Mammary epithelial cell (primary cell): ENCODE data around the gene TMCC1.

ENCODE experiments used
- EZH2 ChIP-seq: IDR thresholded peaks from 2 replicates; pipeline ENCODE4 v1.6.1; 2012; ENCODE audit warnings: low read length, inconsistent platforms, borderline replicate concordance
- TF ChIP-seq, protein P1 (sequence below), 2 donors: IDR thresholded peaks in 1 of 2; conservative IDR thresholded peaks in 1 of 2; 2 replicates each; pipeline ENCODE4 v1.5.1; 2011 to 2012; ENCODE audit warnings: inconsistent platforms in 2 of 2, low read length in 2 of 2, mild to moderate bottlenecking in 2 of 2, control low read depth in 1 of 2, low read depth in 1 of 2; ENCODE audit not compliant: insufficient read depth in 1 of 2; ENCODE audit errors: extremely low read depth in 1 of 2

DNA sequence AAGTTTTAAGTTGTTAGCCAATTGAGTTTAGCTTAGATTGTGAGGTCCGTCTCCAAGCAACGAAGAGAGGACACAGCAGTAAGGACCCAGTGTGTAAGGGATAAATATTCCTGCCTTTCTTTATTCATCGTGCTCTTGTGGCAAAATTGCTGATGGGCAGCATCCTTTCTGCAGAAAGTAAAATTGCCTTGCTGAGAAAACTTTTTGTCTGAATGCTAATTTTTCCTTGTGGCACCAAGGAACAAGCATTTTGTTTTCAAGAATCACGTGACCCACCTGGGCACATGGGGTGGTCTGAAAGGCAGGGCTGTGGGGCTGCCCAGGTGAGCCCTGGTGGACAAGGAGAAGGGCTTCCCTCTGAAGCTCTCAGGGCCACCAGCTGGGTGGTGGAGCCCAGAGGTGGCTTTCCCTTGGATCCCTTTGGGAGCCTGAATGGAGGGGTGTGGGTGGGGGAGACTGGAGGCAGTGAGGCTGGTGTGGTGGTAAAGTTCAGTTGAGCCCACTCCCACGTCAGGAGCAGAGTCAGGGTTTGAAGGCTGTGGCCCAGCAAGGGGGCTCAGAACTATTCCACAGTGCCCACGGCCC lies 24.0 kb upstream of the TMCC1 start:
- TF ChIP-seq EZH2, result no peak
- TF ChIP-seq, protein P1, sequence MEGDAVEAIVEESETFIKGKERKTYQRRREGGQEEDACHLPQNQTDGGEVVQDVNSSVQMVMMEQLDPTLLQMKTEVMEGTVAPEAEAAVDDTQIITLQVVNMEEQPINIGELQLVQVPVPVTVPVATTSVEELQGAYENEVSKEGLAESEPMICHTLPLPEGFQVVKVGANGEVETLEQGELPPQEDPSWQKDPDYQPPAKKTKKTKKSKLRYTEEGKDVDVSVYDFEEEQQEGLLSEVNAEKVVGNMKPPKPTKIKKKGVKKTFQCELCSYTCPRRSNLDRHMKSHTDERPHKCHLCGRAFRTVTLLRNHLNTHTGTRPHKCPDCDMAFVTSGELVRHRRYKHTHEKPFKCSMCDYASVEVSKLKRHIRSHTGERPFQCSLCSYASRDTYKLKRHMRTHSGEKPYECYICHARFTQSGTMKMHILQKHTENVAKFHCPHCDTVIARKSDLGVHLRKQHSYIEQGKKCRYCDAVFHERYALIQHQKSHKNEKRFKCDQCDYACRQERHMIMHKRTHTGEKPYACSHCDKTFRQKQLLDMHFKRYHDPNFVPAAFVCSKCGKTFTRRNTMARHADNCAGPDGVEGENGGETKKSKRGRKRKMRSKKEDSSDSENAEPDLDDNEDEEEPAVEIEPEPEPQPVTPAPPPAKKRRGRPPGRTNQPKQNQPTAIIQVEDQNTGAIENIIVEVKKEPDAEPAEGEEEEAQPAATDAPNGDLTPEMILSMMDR (conservative IDR thresholded peaks at IDR 0.05 in 1 of 2, IDR thresholded peaks at IDR 0.05 in 1 of 2; ENCODE audit: extremely low read depth in 1 of 2, insufficient read depth in 1 of 2, low read depth in 1 of 2, low read length in 2 of 2), result no peak
